ENCODE results near the gene HOMER1. TPM values are rescaled to one million over a fixed set of nuclear protein-coding genes. Genes with fewer than 3 reads are reported as not detected.

HOMER1 gene
- total RNA-seq, 1 donor from 2014 or later: 41.6 TPM

DNA sequence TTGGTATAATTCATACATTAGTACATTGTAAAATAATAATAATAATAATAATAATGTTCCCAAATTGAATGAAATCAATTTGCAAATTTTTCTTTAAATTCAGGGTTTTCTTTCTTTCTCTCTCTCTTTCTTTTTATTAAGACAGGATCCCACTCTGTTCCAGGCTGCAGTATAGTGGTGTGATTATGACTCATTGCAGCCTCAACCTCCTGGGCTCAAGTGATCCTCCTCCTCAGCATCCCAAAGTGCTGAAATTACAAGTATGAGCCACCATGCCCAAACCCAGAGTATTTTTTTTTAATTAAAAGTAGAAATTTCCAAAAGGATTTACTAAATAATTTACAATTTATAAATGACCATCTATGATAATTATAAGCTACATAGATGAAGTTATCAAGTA is 117.7 kb downstream of the HOMER1 start:
- DNase-seq (ENCODE audit: low spot score): no peak
- H3K27ac Mint-ChIP-seq: no peak overlapping the region
- Histone ChIP-seq H3F3A (ENCODE audit: low read depth) (no peaks in the 10 kb centered on the region), H3K4me1 (no peaks in the 10 kb centered on the region), H3K36me3 (no peaks in the 10 kb centered on the region), H3K4me2 (no peak overlapping the region), H3K27ac (no peak overlapping the region), H3K9ac (no peak overlapping the region), H3K79me2 (ENCODE audit: low read depth) (no peaks in the 10 kb centered on the region), H2AFZ (replicated peaks) (no peak overlapping the region), H4K20me1 (ENCODE audit: low read depth) (no peaks in the 10 kb centered on the region), H3K9me3 (ENCODE audit: low read depth) (no peaks in the 10 kb centered on the region), H3K27me3 (no peaks in the 10 kb centered on the region), H3K4me3 (no peak overlapping the region)
- H3K4me1 Mint-ChIP-seq: no peaks in the 10 kb centered on the region
- no peaks in the 10 kb centered on the region for H3K27me3 Mint-ChIP-seq (ENCODE audit: insufficient read depth, low read depth)
- TF ChIP-seq EZH2phosphoT487 (IDR thresholded peaks at IDR 0.05) (no peak), EZH2 (IDR thresholded peaks at IDR 0.05) (no peak)
- TF ChIP-seq, protein P1, sequence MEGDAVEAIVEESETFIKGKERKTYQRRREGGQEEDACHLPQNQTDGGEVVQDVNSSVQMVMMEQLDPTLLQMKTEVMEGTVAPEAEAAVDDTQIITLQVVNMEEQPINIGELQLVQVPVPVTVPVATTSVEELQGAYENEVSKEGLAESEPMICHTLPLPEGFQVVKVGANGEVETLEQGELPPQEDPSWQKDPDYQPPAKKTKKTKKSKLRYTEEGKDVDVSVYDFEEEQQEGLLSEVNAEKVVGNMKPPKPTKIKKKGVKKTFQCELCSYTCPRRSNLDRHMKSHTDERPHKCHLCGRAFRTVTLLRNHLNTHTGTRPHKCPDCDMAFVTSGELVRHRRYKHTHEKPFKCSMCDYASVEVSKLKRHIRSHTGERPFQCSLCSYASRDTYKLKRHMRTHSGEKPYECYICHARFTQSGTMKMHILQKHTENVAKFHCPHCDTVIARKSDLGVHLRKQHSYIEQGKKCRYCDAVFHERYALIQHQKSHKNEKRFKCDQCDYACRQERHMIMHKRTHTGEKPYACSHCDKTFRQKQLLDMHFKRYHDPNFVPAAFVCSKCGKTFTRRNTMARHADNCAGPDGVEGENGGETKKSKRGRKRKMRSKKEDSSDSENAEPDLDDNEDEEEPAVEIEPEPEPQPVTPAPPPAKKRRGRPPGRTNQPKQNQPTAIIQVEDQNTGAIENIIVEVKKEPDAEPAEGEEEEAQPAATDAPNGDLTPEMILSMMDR (IDR thresholded peaks at IDR 0.05): no peak
- H3K36me3 Mint-ChIP-seq: peaks cover 15% of the 10 kb centered on the region
- H3K4me3 Mint-ChIP-seq: no peak overlapping the region
- H3K9me3 Mint-ChIP-seq: no peaks in the 10 kb centered on the region

DNA sequence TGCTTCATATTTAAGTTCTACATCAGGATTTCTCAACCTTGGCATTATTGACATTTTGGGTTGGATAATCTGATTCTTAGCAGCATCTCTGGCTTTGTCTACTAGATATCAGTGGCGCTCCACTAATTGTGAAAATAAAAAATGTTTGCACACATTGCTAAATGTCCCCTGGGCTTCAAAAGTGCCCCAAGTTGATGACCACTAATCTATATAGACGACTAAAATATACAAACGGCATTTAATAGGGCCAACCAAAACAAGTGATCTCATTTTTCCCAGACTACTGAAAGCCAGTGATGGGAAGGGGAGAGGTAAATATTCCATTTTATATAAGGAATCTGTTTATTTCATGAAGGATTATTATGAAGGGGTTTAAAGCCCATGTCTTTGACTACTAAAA is 118.6 kb downstream of the HOMER1 start:
- Histone ChIP-seq H3K27me3 (no peaks in the 10 kb centered on the region), H3K9ac (no peak overlapping the region), H3K4me1 (no peaks in the 10 kb centered on the region), H3K9me3 (ENCODE audit: low read depth) (no peaks in the 10 kb centered on the region), H4K20me1 (ENCODE audit: low read depth) (no peaks in the 10 kb centered on the region), H2AFZ (replicated peaks) (no peak overlapping the region), H3F3A (ENCODE audit: low read depth) (no peaks in the 10 kb centered on the region), H3K36me3 (peaks cover 4% of the 10 kb centered on the region), H3K4me2 (no peak overlapping the region), H3K27ac (no peak overlapping the region), H3K79me2 (ENCODE audit: low read depth) (no peaks in the 10 kb centered on the region), H3K4me3 (no peak overlapping the region)
- no peak overlapping the region for H3K27ac Mint-ChIP-seq
- H3K9me3 Mint-ChIP-seq: no peaks in the 10 kb centered on the region
- no peaks in the 10 kb centered on the region for H3K27me3 Mint-ChIP-seq (ENCODE audit: insufficient read depth, low read depth)
- DNase-seq (ENCODE audit: low spot score): no peak
- peaks cover 13% of the 10 kb centered on the region for H3K36me3 Mint-ChIP-seq
- H3K4me3 Mint-ChIP-seq: no peak overlapping the region
- no peak for TF ChIP-seq EZH2phosphoT487 (IDR thresholded peaks at IDR 0.05)
- TF ChIP-seq, protein P1 (IDR thresholded peaks at IDR 0.05): no peak
- H3K4me1 Mint-ChIP-seq: no peaks in the 10 kb centered on the region

DNA sequence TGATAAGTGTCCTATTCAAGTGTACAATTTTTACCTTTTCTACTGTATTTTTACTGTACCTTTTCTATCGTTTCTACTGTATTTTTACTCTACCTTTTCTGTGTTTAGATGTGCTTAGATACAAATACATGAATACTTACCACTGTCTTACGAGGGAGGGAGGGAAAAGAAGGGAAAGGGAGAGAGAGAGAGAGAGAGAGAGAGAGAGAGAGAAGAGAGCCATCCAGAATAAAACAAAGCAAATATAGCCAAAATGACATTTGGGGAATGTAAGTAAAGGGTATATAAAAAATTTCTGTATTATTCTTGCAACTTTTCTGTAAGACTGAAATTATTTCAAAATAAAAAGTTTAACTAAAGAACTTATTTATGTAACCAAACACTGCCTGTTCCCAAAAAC is 121.2 kb downstream of the HOMER1 start:
- Mint-ChIP-seq H3K27ac (no peak overlapping the region), H3K4me3 (no peak overlapping the region), H3K27me3 (ENCODE audit: insufficient read depth, low read depth) (no peaks in the 10 kb centered on the region), H3K36me3 (peaks cover 13% of the 10 kb centered on the region), H3K9me3 (no peaks in the 10 kb centered on the region), H3K4me1 (no peaks in the 10 kb centered on the region)
- H3F3A ChIP-seq (ENCODE audit: low read depth): no peaks in the 10 kb centered on the region
- H3K36me3 ChIP-seq: peaks cover 4% of the 10 kb centered on the region
- no peak for DNase-seq (ENCODE audit: low spot score)
- no peak overlapping the region for H3K9ac ChIP-seq
- no peak overlapping the region for H3K4me2 ChIP-seq
- H3K79me2 ChIP-seq (ENCODE audit: low read depth): no peaks in the 10 kb centered on the region
- H3K27ac ChIP-seq: no peak overlapping the region
- no peaks in the 10 kb centered on the region for H3K27me3 ChIP-seq
- no peak overlapping the region for H2AFZ ChIP-seq (replicated peaks)
- no peak overlapping the region for H3K4me3 ChIP-seq
- H3K9me3 ChIP-seq (ENCODE audit: low read depth): no peaks in the 10 kb centered on the region
- TF ChIP-seq EZH2phosphoT487 (IDR thresholded peaks at IDR 0.05) (no peak), EZH2 (IDR thresholded peaks at IDR 0.05) (no peak)
- TF ChIP-seq, protein P1 (IDR thresholded peaks at IDR 0.05): no peak
- H3K4me1 ChIP-seq: no peaks in the 10 kb centered on the region
- no peaks in the 10 kb centered on the region for H4K20me1 ChIP-seq (ENCODE audit: low read depth)
